ENCODE measurements around the gene USP6NL. TPM values are rescaled to one million over a fixed set of nuclear protein-coding genes. Genes with fewer than 3 reads are reported as not detected.

The USP6NL gene
- total and polyA plus RNA-seq, 7 donors: 1.8 to 5.4 (median 2.9) TPM

GRCh38 chr10:11609052-11609451, 2.4 kb downstream of the USP6NL start:
- TF ChIP-seq CTCF (IDR thresholded peaks at IDR 0.05): no peak
- Histone ChIP-seq H3K27ac (no peak overlapping the region), H3K27me3 (ENCODE audit: insufficient read depth in 3 of 3, low read length in 2 of 3) (no peaks in the 10 kb centered on the region), H3K36me3 (ENCODE audit: insufficient read depth in 1 of 2, low read depth in 1 of 2) (no peaks in the 10 kb centered on the region), H3K9me3 (no peaks in the 10 kb centered on the region), H3K4me3 (no peak overlapping the region), H3K4me1 (peaks cover 10% of the 10 kb centered on the region)
- no peak for ATAC-seq
- DNase-seq: no peak
- intact Hi-C loops (cut with DNase I): no loop called here
- 95 to 96% (median 95%) methylated on average over 7 of the region's 7 CpGs for WGBS, 3 donors

GRCh38 chr10:11608159-11609013, 3.1 kb downstream of the USP6NL start:
- no peak for TF ChIP-seq CTCF (IDR thresholded peaks at IDR 0.05)
- Histone ChIP-seq H3K36me3 (ENCODE audit: insufficient read depth in 1 of 2, low read depth in 1 of 2) (no peaks in the 10 kb centered on the region), H3K27ac (no peak overlapping the region), H3K9me3 (no peaks in the 10 kb centered on the region), H3K4me1 (peaks cover 10% of the 10 kb centered on the region), H3K4me3 (no peak overlapping the region), H3K27me3 (ENCODE audit: insufficient read depth in 3 of 3, low read length in 2 of 3) (no peaks in the 10 kb centered on the region)
- no peak for ATAC-seq
- intact Hi-C loops (cut with DNase I): no loop called here
- WGBS, 3 donors: 86 to 89% (median 88%) methylated on average over 10 of the region's 10 CpGs
- DNase-seq: no peak

GRCh38 chr10:11605807-11606408, 5.5 kb downstream of the USP6NL start:
- ATAC-seq (no peak), DNase-seq (no peak)
- Histone ChIP-seq H3K4me1 (peaks cover 6% of the 10 kb centered on the region), H3K4me3 (no peak overlapping the region), H3K36me3 (ENCODE audit: insufficient read depth in 1 of 2, low read depth in 1 of 2) (no peaks in the 10 kb centered on the region), H3K27me3 (ENCODE audit: insufficient read depth in 3 of 3, low read length in 2 of 3) (no peaks in the 10 kb centered on the region), H3K9me3 (no peaks in the 10 kb centered on the region), H3K27ac (no peak overlapping the region)
- intact Hi-C loops (cut with DNase I): no loop called here
- WGBS, 3 donors: 82 to 93% (median 83%) methylated on average over 2 of the region's 2 CpGs
- TF ChIP-seq CTCF (IDR thresholded peaks at IDR 0.05): no peak

- ATAC-seq (no peak), DNase-seq (no peak)
- no peaks in the 10 kb centered on the region for H3K36me3 ChIP-seq (ENCODE audit: insufficient read depth in 1 of 2, low read depth in 1 of 2)
- no peak overlapping the region for H3K4me3 ChIP-seq
- no peaks in the 10 kb centered on the region for H3K9me3 ChIP-seq
- 71 to 85% (median 78%) methylated on average over 2 of the region's 2 CpGs for WGBS, 3 donors
- H3K27ac ChIP-seq: no peak overlapping the region
- peaks cover 1% of the 10 kb centered on the region for H3K4me1 ChIP-seq
- TF ChIP-seq CTCF (IDR thresholded peaks at IDR 0.05): no peak
- no peaks in the 10 kb centered on the region for H3K27me3 ChIP-seq (ENCODE audit: insufficient read depth in 3 of 3, low read length in 2 of 3)
- intact Hi-C loops (cut with DNase I): no loop called here
These were observed 6.4 kb downstream of the USP6NL start for GRCh38 chr10:11604865-11605650.

Data from psoas muscle (tissue), 8 donors.